AG09319 (cell line): ENCODE data around the gene FYB1.

Experiments used
- DNase-seq: peaks from one replicate; pipeline ENCODE4 v3.0.0-alpha.2; 2010; ENCODE audit warnings: low read depth; ENCODE audit errors: extremely low read depth
- TF ChIP-seq, protein P1 (sequence below): IDR thresholded peaks from 2 replicates; pipeline ENCODE4 v1.5.1; 2011; ENCODE audit warnings: low read depth, mild to moderate bottlenecking, inconsistent platforms, low read length, moderate library complexity

FYB1 gene

GRCh38 chr5:39203275-39203922, 16.0 kb downstream of the FYB1 start:
- TF ChIP-seq, protein P1, sequence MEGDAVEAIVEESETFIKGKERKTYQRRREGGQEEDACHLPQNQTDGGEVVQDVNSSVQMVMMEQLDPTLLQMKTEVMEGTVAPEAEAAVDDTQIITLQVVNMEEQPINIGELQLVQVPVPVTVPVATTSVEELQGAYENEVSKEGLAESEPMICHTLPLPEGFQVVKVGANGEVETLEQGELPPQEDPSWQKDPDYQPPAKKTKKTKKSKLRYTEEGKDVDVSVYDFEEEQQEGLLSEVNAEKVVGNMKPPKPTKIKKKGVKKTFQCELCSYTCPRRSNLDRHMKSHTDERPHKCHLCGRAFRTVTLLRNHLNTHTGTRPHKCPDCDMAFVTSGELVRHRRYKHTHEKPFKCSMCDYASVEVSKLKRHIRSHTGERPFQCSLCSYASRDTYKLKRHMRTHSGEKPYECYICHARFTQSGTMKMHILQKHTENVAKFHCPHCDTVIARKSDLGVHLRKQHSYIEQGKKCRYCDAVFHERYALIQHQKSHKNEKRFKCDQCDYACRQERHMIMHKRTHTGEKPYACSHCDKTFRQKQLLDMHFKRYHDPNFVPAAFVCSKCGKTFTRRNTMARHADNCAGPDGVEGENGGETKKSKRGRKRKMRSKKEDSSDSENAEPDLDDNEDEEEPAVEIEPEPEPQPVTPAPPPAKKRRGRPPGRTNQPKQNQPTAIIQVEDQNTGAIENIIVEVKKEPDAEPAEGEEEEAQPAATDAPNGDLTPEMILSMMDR = no peak
- DNase-seq = no peak

DNA sequence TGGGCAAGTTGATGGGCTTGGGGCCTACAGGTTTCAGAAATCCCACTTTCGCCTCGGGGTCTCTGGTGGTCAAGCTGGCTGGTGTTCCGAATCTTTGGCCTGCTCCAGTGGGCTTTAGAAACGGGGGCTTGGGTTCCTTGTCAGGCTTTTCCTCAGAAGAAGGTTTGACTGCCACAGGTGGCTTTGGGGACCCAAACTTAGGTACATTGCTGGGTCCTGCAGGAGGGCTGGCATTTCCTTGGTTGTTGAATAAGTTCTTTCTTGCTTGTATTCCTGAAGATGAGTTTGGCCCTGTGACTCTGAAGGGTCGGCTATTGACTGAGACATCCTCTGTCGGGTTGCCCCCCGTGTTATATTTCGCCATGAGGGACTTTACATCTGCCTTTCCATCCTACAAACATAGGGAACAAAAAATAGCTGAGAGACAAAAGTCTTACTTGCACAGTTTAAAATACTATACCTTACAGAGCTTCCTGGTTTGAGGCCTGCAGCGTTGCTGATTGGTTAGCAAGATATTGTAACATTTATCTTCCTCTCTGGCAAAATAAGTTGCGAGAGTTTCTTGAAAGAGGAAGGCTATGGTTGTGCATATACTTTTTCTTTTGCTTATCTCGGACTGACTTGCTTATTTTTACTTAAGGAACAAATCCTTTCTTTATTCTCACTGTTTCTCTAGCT, 16.6 kb downstream of the FYB1 start:
- TF ChIP-seq, protein P1 = no peak
- no peak for DNase-seq

- TF ChIP-seq, protein P1 = no peak
- no peak for DNase-seq
Observed at GRCh38 chr5:39201781-39202596, 17.4 kb downstream of the FYB1 start.

- TF ChIP-seq, protein P1 = no peak
- no peak for DNase-seq
Observed at GRCh38 chr5:39201160-39201780, 18.1 kb downstream of the FYB1 start.

- no peak for DNase-seq
- TF ChIP-seq, protein P1 = no peak
Observed at GRCh38 chr5:39200081-39200480, 19.3 kb downstream of the FYB1 start.

- TF ChIP-seq, protein P1 = no peak
- no peak for DNase-seq
Observed at GRCh38 chr5:39199335-39199734, 20.0 kb downstream of the FYB1 start.
